HCT116 (cell line): Measurements from ENCODE around the gene MAP3K5.

Source experiments
- ELF1 ChIP-seq: IDR thresholded peaks from 2 replicates; pipeline ENCODE4 v1.6.1; 2012; ENCODE audit warnings: low read depth, borderline replicate concordance
- POLR2A ChIP-seq: IDR thresholded peaks from 2 replicates; pipeline ENCODE4 v1.7.0; 2011; ENCODE audit warnings: borderline replicate concordance; ENCODE audit not compliant: insufficient read depth, insufficient read length; ENCODE audit errors: extremely low read depth
- POLR2AphosphoS5 ChIP-seq: IDR thresholded peaks from 2 replicates; pipeline ENCODE4 v1.6.1; 2011; ENCODE audit warnings: mild to moderate bottlenecking, low read depth, low read length, moderate library complexity
- RAD21 ChIP-seq: IDR thresholded peaks from 2 replicates; pipeline ENCODE4 v1.6.1; 2012; ENCODE audit warnings: low read depth, mild to moderate bottlenecking
- TF ChIP-seq, protein P1 (sequence below), 3 experiments: fragments of 200-600 bp in 1 of 3; sonication (generic) in 1 of 3; IDR thresholded peaks in 2 of 3; conservative IDR thresholded peaks in 1 of 3; 2 replicates each; pipeline ENCODE4 v1.5.1; 2012 to 2017; ENCODE audit warnings: low read depth in 2 of 3, low read length in 2 of 3, antibody characterized with exemption in 1 of 3, borderline replicate concordance in 1 of 3, control low read depth in 1 of 3, mild to moderate bottlenecking in 1 of 3, mixed read lengths in 1 of 3, mixed run types in 1 of 3, moderate library complexity in 1 of 3; ENCODE audit not compliant: insufficient read depth in 1 of 3

DNA sequence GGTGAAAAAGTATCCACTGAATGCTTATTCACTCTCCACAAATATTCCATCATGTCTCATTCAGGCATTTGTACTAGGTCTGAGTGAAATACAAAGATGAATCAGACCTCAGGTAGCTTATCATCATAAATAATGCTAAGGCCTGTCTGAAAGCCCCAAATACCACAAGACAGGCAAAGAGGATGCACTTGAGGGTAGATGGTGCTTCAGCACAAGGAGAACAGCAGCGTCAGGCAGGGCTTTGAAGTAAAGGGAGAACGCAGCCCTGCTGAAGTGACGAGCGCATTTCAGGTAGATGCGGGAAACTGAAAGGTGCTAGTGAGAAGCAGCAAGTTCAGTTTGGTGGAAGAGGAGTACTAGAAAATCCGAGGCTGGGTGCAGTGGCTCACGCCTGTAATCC, 38.7 kb downstream of the MAP3K5 start:
- TF ChIP-seq POLR2A (no peak), RAD21 (no peak), POLR2AphosphoS5 (no peak), ELF1 (no peak)
- TF ChIP-seq, protein P1, sequence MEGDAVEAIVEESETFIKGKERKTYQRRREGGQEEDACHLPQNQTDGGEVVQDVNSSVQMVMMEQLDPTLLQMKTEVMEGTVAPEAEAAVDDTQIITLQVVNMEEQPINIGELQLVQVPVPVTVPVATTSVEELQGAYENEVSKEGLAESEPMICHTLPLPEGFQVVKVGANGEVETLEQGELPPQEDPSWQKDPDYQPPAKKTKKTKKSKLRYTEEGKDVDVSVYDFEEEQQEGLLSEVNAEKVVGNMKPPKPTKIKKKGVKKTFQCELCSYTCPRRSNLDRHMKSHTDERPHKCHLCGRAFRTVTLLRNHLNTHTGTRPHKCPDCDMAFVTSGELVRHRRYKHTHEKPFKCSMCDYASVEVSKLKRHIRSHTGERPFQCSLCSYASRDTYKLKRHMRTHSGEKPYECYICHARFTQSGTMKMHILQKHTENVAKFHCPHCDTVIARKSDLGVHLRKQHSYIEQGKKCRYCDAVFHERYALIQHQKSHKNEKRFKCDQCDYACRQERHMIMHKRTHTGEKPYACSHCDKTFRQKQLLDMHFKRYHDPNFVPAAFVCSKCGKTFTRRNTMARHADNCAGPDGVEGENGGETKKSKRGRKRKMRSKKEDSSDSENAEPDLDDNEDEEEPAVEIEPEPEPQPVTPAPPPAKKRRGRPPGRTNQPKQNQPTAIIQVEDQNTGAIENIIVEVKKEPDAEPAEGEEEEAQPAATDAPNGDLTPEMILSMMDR (IDR thresholded peaks at IDR 0.05 in 2 of 3, conservative IDR thresholded peaks at IDR 0.05 in 1 of 3; ENCODE audit: borderline replicate concordance in 1 of 3, insufficient read depth in 1 of 3, low read depth in 2 of 3, low read length in 2 of 3), result no peak
